GM23338 (cell line): ENCODE measurements around the gene CTSK. TPM values are rescaled to one million over a fixed set of nuclear protein-coding genes. Genes with fewer than 3 reads are reported as not detected.

Experiments used
- ATAC-seq: fragments of 200-7000 bp; cut with Tn5 transposase; 3 replicates; pipeline ENCODE4 v1.9.1; 2020
- DNase-seq: peaks from one replicate; pipeline ENCODE4 v3.0.0-alpha.2; 2015; ENCODE audit warnings: low spot score
- H2AFZ ChIP-seq: fragments of 200-600 bp; sonication (generic); 2 replicates; pipeline ENCODE4 v1.8.0; 2016; ENCODE audit warnings: antibody characterized with exemption, mild to moderate bottlenecking, moderate library complexity
- H3F3A ChIP-seq: fragments of 200-600 bp; sonication (generic); replicated peaks from 2 replicates; pipeline ENCODE4 v1.8.0; 2017; ENCODE audit warnings: antibody characterized with exemption, mixed run types, low read depth
- H3K27ac ChIP-seq: fragments of 200-600 bp; sonication (generic); 2 replicates; pipeline ENCODE4 v1.6.1; 2016; ENCODE audit warnings: low read depth
- H3K27me3 ChIP-seq: fragments of 200-600 bp; sonication (generic); 2 replicates; pipeline ENCODE4 v1.8.0; 2016; ENCODE audit warnings: mild to moderate bottlenecking, mixed run types, moderate library complexity; ENCODE audit not compliant: insufficient read depth
- H3K36me3 ChIP-seq: fragments of 200-600 bp; sonication (generic); 2 replicates; pipeline ENCODE4 v1.8.0; 2016; ENCODE audit warnings: mild to moderate bottlenecking; ENCODE audit not compliant: insufficient read depth
- H3K4me1 ChIP-seq: fragments of 200-600 bp; sonication (generic); 2 replicates; pipeline ENCODE4 v1.8.0; 2016; ENCODE audit warnings: mild to moderate bottlenecking, moderate library complexity; ENCODE audit not compliant: insufficient read depth
- H3K4me2 ChIP-seq: fragments of 200-600 bp; sonication (generic); 2 replicates; pipeline ENCODE4 v1.7.1; 2017; ENCODE audit warnings: mixed run types
- H3K4me3 ChIP-seq: fragments of 200-600 bp; sonication (generic); 2 replicates; pipeline ENCODE4 v1.6.1; 2016; ENCODE audit warnings: mixed run types
- H3K79me2 ChIP-seq: fragments of 200-600 bp; sonication (generic); replicated peaks from 2 replicates; pipeline ENCODE4 v1.8.0; 2017; ENCODE audit warnings: mild to moderate bottlenecking; ENCODE audit not compliant: insufficient read depth
- H3K9me2 ChIP-seq: fragments of 200-600 bp; sonication (generic); 2 replicates; pipeline ENCODE4 v1.8.0; 2017; ENCODE audit not compliant: insufficient read depth
- H4K20me1 ChIP-seq: fragments of 200-600 bp; sonication (generic); replicated peaks from 2 replicates; pipeline ENCODE4 v1.8.0; 2017; ENCODE audit warnings: mild to moderate bottlenecking; ENCODE audit not compliant: insufficient read depth
- H3K27ac Mint-ChIP-seq: 2 replicates; pipeline ENCODE4 v1.8.0; 2020; ENCODE audit warnings: inconsistent platforms, mild to moderate bottlenecking, moderate library complexity, mixed read lengths
- H3K27me3 Mint-ChIP-seq: 3 replicates; pipeline ENCODE4 v1.8.0; 2022; ENCODE audit warnings: low read depth, mild to moderate bottlenecking, moderate library complexity, mixed read lengths, inconsistent platforms; ENCODE audit not compliant: insufficient read depth, poor library complexity
- H3K36me3 Mint-ChIP-seq: 3 replicates; pipeline ENCODE4 v1.8.0; 2021; ENCODE audit warnings: low read depth, mild to moderate bottlenecking, inconsistent platforms, moderate library complexity, mixed read lengths
- H3K4me1 Mint-ChIP-seq: 3 replicates; pipeline ENCODE4 v1.8.0; 2020; ENCODE audit warnings: mild to moderate bottlenecking, inconsistent platforms, mixed read lengths
- H3K4me3 Mint-ChIP-seq: 3 replicates; pipeline ENCODE4 v1.8.0; 2021; ENCODE audit warnings: moderate library complexity, mild to moderate bottlenecking, inconsistent platforms, mixed read lengths
- H3K9me3 Mint-ChIP-seq: 3 replicates; pipeline ENCODE4 v1.8.0; 2020; ENCODE audit warnings: moderate library complexity, mild to moderate bottlenecking, inconsistent platforms, mixed read lengths
- CREB1 ChIP-seq: fragments of 250-450 bp; sonication (Bioruptor Pico); IDR thresholded peaks from 2 replicates; pipeline ENCODE4 v1.5.0; 2020; ENCODE audit warnings: low read depth, mild to moderate bottlenecking, moderate library complexity
- ETS1 ChIP-seq: IDR thresholded peaks from 2 replicates; pipeline ENCODE4 v1.6.1; 2016; ENCODE audit warnings: antibody characterized with exemption
- EZH2phosphoT487 ChIP-seq: fragments of 200-600 bp; sonication (generic); IDR thresholded peaks from one replicate; pipeline ENCODE4 v1.8.1; 2018; ENCODE audit warnings: antibody characterized with exemption; ENCODE audit not compliant: unreplicated experiment
- JUNB ChIP-seq: IDR thresholded peaks from one replicate; pipeline ENCODE4 v1.6.1; 2016; ENCODE audit warnings: antibody characterized with exemption; ENCODE audit not compliant: unreplicated experiment
- NANOG ChIP-seq: IDR thresholded peaks from 2 replicates; pipeline ENCODE4 v1.6.1; 2016; ENCODE audit warnings: antibody characterized with exemption, borderline replicate concordance
- POLR2AphosphoS5 ChIP-seq: IDR thresholded peaks from 2 replicates; pipeline ENCODE4 v1.6.1; 2016; ENCODE audit warnings: antibody characterized with exemption, low read depth
- REST ChIP-seq: IDR thresholded peaks from one replicate; pipeline ENCODE4 v1.6.1; 2018; ENCODE audit warnings: antibody characterized with exemption; ENCODE audit not compliant: unreplicated experiment
- STAT1 ChIP-seq: IDR thresholded peaks from one replicate; pipeline ENCODE4 v1.6.1; 2016; ENCODE audit warnings: antibody characterized with exemption; ENCODE audit not compliant: unreplicated experiment
- ZNF114 ChIP-seq: fragments of 250-450 bp; sonication (Bioruptor Pico); IDR thresholded peaks from 2 replicates; pipeline ENCODE4 v1.5.0; 2020; ENCODE audit warnings: mild to moderate bottlenecking, moderate library complexity
- ZNF331 ChIP-seq: fragments of 250-450 bp; sonication (Bioruptor Pico); IDR thresholded peaks from 2 replicates; pipeline ENCODE4 v1.5.0; 2020; ENCODE audit warnings: low read depth, mild to moderate bottlenecking, moderate library complexity
- polyA plus RNA-seq: library from polyadenylated mRNA; unstranded; fragments of >200 nt; fragmentation: Nextera tagmentation; extraction: Ambion mirVana; gene quantifications from 2 replicates; pipeline ENCODE4 v1.2.1, GENCODE V29; 2016
- total RNA-seq: library from RNA; depleted of rRNA; stranded (reverse); fragments of >200 nt; shearing (Covaris generic); gene quantifications from 2 replicates; pipeline ENCODE4 v1.2.3, GENCODE V29; 2014
- TF ChIP-seq, protein P1 (sequence below), 2 experiments: fragments of 200-600 bp in 1 of 2; sonication (generic) in 1 of 2; conservative IDR thresholded peaks; 2 replicates each; pipeline versions ENCODE4 v1.5.1 to v1.6.1; 2016 to 2017; ENCODE audit warnings: antibody characterized with exemption in 2 of 2, low read depth in 2 of 2, mild to moderate bottlenecking in 2 of 2, moderate library complexity in 1 of 2

Gene CTSK
- total and polyA plus RNA-seq, 2 experiments from 2014 or later, result 2.8 to 3.3 TPM

GRCh38 chr1:150761801-150762200 lies 46.3 kb downstream of the CTSK start:
- Mint-ChIP-seq H3K27ac (no peak overlapping the region), H3K4me3 (no peak overlapping the region), H3K4me1 (peaks cover 2% of the 10 kb centered on the region; the same call in 1 of the 3 replicates), H3K27me3 (no peaks in the 10 kb centered on the region), H3K9me3 (peaks cover 6% of the 10 kb centered on the region), H3K36me3 (peaks cover 5% of the 10 kb centered on the region; the same call in 1 of the 3 replicates)
- no peak overlapping the region for H3K4me3 ChIP-seq
- no peaks in the 10 kb centered on the region for H4K20me1 ChIP-seq
- DNase-seq (no peak), ATAC-seq (no peak)
- no peaks in the 10 kb centered on the region for H3K27me3 ChIP-seq
- H3F3A ChIP-seq, result no peaks in the 10 kb centered on the region
- no peaks in the 10 kb centered on the region for H3K36me3 ChIP-seq
- no peaks in the 10 kb centered on the region; the same call in 1 of the 2 replicates for H3K9me2 ChIP-seq
- H2AFZ ChIP-seq, result no peak overlapping the region
- H3K79me2 ChIP-seq, result no peaks in the 10 kb centered on the region
- no peak overlapping the region for H3K27ac ChIP-seq
- TF ChIP-seq JUNB (no peak), CREB1 (CRISPR knock-in tag) (no peak), ETS1 (no peak), NANOG (no peak), ZNF114 (CRISPR knock-in tag) (no peak), STAT1 (no peak), ZNF331 (CRISPR knock-in tag) (no peak), EZH2phosphoT487 (no peak), POLR2AphosphoS5 (no peak), REST (no peak)
- TF ChIP-seq, protein P1, sequence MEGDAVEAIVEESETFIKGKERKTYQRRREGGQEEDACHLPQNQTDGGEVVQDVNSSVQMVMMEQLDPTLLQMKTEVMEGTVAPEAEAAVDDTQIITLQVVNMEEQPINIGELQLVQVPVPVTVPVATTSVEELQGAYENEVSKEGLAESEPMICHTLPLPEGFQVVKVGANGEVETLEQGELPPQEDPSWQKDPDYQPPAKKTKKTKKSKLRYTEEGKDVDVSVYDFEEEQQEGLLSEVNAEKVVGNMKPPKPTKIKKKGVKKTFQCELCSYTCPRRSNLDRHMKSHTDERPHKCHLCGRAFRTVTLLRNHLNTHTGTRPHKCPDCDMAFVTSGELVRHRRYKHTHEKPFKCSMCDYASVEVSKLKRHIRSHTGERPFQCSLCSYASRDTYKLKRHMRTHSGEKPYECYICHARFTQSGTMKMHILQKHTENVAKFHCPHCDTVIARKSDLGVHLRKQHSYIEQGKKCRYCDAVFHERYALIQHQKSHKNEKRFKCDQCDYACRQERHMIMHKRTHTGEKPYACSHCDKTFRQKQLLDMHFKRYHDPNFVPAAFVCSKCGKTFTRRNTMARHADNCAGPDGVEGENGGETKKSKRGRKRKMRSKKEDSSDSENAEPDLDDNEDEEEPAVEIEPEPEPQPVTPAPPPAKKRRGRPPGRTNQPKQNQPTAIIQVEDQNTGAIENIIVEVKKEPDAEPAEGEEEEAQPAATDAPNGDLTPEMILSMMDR (conservative IDR thresholded peaks at IDR 0.05; ENCODE audit: low read depth in 2 of 2), result no peak
- no peak overlapping the region for H3K4me2 ChIP-seq
- H3K4me1 ChIP-seq, result no peaks in the 10 kb centered on the region
